Epidermal melanocyte (primary cell): ENCODE results near the gene BLTP3B.
A peak's percentile ranks its signal among the peaks of the same experiment; 100 is the strongest.
"Not testable (repeated sequence)": the region's sequence is repeated elsewhere in the genome, so short reads cannot be mapped to it uniquely, and the experiment has no call there.

ENCODE experiments used
- DNase-seq: peaks from one replicate; pipeline ENCODE4 v3.0.0; 2011; ENCODE audit warnings: low spot score; ENCODE audit not compliant: insufficient read length

The BLTP3B gene, protein sequence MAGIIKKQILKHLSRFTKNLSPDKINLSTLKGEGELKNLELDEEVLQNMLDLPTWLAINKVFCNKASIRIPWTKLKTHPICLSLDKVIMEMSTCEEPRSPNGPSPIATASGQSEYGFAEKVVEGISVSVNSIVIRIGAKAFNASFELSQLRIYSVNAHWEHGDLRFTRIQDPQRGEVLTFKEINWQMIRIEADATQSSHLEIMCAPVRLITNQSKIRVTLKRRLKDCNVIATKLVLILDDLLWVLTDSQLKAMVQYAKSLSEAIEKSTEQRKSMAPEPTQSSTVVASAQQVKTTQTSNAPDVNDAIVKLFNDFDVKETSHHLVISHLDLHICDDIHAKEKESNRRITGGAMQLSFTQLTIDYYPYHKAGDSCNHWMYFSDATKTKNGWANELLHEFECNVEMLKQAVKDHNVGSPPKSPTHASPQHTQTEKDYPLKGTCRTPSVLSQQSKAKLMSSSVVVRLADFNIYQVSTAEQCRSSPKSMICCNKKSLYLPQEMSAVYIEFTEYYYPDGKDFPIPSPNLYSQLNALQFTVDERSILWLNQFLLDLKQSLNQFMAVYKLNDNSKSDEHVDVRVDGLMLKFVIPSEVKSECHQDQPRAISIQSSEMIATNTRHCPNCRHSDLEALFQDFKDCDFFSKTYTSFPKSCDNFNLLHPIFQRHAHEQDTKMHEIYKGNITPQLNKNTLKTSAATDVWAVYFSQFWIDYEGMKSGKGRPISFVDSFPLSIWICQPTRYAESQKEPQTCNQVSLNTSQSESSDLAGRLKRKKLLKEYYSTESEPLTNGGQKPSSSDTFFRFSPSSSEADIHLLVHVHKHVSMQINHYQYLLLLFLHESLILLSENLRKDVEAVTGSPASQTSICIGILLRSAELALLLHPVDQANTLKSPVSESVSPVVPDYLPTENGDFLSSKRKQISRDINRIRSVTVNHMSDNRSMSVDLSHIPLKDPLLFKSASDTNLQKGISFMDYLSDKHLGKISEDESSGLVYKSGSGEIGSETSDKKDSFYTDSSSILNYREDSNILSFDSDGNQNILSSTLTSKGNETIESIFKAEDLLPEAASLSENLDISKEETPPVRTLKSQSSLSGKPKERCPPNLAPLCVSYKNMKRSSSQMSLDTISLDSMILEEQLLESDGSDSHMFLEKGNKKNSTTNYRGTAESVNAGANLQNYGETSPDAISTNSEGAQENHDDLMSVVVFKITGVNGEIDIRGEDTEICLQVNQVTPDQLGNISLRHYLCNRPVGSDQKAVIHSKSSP (N-terminal part only)

DNA sequence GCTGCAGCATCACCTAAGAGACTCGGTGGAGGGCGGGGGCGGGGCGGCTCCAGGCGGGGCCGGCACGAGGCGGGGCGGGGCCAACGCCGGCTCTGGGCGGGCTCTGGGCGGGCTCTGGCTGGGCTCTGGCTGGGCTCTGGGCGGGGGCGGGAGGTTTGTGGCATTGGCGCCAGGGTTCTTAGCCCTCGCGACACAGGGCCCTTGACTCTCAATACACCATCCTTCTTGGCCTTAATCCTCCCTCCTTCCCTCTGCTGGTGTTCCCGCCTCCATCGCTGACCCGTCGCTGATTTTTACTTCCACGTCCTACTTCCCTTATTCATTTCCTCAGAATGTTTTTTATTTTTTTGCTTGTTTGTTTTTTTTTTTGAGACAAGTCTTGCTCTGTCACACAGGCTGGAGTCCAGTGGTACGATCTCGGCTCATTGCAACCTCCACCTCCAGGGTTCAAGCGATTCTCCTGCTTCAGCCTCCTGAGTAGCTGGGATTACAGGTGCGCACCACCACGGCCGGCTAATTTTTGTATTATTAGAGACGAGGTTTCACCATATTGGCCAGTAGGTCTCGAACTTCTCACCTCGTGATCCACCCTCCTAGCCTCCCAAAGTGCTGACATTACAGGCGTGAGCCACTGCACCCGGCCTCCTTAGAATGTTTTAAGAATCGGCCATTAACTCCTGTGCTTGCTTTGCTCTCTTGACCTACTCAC is at the start of gene BLTP3B:
BLTP3B (minus strand) TSS at position 24 of the 709 bp plus-strand sequence. CDS start 239 bp downstream, outside the sequence.
- peak; percentile 36 for DNase-seq

DNA sequence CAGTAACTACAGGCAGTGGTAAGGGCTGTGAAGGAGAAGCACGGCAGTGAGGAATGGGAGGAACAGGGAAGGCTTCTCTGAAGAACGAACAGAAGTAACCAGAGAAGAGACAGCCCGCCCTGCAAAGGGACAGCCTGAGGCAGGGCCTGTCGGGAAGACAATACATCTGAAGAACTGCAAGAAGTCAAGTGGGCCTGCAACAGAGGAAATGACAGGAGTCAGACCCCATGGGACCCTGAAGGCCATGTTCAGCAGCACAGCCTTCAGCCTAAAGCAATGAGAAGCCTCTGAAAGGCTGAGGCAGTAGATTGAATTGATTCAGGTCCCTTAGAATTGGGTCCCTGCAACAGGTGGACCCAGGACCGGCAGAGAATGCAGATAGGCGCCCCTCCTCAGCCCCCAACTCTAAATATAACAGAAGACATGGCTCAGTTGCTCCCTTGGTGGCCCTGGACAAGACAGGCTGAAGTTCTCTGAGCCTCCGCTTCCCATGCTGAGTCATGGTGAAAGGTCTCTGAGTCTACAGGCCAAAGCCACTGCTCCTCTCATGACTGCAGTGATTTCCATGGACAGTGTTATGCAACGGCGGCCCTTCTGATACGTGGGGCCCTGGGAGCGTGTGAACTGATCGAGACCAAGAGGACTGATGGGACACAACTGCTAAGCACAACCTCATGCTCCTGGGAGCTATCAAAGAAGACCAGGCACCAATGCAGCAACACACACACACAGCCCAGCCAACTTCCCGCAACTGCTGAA is 47.1 kb upstream of the BLTP3B start:
- no peak for DNase-seq

DNA sequence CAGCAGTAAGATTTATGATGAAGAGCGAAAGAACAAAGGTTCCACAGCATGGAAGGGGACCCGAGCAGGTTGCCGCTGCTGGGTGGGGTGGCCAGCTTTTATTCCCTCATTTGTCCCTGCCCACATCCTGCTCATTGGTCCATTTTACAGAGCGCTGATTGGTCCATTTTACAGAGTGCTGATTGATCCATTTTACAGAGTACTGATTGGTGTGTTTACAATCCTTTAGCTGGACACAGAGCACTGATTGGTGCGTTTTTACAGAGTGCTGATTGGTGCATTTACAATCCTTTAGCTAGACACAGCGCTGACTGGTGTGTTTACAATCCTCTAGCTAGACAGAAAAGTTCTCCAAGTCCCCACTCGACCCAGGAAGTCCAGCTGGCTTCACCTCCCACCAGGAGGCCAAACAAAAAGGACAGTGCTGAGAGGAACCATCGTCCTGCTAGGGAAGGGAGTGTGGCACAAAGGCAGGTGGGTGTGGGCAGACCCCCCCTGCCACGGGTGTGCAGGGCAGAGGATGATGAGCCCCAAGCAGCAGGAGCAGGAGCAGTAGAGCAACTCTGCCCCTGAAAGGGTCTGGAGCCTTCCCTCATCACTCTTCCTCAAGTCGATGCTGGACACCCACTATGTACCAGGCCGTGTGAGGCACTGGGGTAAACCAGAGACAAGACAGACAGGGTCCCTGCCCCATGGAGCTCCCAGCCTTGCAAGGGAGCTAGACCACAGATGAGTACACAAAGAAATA is 46.4 kb upstream of the BLTP3B start:
- not testable (repeated sequence) for DNase-seq

DNA sequence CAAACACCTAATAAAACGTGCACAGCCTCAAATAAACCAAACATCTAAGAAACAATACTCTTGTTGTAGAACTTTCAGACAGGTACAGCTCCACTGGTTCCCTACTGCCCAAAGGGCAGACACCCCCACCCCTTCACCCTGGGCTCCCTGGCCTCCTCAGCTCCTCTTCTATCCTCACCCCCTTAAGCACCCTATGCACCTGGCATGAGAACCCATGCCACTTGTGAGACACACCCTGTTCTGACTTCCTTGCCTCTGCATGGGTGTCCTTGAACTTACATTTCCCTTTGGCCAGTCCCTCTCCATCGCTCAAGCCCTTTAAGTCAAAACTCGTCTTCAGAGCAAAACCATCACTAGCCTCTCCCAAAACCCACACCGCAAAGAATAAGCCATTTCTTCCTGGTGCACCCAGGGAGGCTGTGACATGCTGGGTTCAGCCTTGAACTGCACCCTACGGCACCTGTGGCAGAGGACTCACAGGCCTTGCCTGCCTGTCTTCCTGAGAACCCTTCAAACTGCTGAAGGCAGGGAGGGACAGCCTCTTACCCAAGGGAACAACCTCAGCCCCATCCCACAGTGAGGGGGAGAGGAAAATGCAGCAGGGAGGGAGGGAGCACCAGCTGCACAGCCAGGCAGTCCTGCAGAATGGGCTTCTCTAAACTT is 45.3 kb upstream of the BLTP3B start:
- DNase-seq: no peak

DNA sequence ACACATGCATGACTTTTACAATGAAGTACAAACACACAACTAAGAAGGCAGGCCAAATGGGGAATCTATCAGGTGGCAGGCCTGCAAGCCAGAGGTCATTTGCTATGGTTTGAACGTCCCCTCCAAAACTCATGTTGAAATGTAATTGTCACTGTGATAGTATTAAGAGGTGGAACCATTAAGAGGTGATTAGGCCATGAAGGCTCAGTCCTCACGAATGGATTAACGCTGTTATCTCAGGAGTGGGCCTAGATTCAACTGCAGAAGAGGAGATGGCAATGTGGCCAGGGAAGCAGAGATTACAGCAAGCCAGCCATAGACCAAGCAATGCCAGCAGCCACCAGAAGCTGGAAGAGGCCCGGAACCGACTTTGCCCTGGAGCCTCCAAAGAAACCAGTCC is 44.4 kb upstream of the BLTP3B start:
- DNase-seq: no peak

DNA sequence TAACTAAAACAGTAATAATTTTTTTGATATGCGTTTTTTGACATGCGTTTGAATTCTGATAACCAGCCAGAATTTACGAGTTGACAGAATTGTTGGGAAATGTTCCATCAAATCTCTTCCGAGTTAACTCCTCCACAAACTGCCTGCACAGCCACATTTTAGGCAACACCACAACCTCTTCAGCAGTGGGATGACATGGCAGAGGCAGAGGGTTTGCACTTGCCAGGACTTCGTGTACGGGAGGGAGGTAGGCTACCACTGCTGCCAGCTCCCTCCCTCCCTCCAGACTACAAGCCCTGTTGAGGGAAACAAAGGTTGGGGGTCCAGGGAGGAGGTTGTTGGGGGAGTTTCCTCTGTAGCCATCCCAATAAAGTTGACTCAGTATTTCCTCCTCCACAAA is 43.4 kb upstream of the BLTP3B start:
- DNase-seq: no peak

DNA sequence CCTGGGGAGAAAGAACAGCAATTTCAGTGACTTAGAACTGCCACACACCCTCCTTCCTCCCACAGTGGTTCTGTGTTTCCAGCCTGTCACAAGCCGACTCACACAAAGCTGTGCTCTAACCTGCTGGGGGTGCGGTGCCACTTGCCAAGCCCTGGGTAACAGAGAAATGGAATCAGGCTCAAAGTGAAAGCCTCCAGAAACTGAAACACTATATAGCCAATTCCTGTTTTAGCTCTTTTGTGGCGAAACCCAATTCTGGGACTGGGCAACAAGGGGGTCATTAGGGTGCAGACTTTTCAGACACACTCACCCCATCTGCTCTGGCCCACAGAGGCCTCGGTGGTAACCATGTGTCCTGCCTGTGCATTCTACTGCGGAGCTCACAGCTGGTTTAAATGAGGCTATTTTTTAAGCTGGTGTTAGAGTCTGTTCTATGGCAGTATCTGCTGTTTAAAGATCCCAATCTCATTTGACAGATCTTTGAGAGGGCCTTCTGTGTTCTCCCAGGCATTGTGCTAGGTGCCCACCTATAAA is 42.8 kb upstream of the BLTP3B start:
- DNase-seq: no peak

DNA sequence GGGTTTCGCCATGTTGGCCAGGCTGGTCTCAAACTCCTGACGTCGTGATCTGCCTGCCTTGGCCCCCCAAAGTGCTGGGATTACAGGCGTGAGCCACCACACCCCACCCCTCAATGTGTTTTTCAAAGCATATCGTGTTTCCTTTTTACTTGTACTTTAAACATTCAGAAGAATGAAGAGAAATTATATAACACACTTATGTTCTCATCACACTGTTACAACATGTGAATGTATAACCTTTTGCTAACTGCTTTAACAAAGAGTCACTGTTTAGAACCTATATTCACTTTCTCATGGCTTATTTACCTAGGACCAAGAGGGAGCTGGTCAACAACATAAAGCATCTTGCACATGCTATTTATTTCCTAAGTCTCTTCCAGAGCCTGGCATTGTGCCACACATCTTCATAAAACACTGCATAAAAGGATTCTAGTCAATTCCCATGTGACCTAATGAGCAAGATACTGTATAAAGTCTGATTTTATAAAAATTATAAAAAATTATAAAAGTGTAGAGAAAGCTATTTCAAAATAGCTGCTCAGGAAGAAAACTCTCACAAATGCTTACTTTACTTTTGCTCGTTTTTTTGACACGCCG is 42.0 kb upstream of the BLTP3B start:
- DNase-seq: no peak

DNA sequence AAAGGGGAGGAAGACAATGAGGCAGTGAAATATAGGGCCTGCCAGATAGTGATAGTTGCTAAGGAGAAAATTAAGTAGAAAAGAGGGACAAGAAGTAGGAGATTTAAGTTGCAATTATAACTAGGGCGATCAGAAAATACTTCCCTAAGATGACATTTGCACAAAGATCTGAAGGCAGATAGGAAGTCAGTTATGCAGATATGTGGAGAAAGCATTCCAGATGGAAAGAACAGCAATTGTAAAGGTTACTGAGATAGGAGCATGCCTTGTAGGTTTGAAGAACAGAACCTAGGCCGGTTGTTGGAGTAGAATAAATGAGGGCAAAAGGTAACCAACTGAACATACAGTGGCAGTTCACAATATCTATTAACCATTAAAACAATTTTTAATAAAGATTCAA is 36.6 kb upstream of the BLTP3B start:
- no peak for DNase-seq

DNA sequence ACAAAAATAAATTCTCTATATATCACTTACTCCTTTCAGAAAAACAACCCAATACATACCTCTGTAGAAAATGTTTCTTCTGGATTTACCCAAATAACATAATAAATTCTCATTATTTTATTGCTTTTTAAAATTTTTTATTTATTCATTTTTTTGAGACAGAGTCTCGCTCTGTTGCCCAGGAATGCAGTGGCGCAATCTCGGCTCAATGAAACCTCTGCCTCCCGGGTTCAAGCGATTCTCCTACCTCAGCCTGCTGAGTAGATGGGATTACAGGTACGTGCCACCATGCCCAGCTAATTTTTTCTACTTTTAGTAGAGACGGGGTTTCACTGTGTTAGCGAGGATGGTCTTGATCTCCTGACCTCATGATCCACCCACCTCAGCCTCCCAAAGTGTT is 33.8 kb upstream of the BLTP3B start:
- not testable (repeated sequence) for DNase-seq

DNA sequence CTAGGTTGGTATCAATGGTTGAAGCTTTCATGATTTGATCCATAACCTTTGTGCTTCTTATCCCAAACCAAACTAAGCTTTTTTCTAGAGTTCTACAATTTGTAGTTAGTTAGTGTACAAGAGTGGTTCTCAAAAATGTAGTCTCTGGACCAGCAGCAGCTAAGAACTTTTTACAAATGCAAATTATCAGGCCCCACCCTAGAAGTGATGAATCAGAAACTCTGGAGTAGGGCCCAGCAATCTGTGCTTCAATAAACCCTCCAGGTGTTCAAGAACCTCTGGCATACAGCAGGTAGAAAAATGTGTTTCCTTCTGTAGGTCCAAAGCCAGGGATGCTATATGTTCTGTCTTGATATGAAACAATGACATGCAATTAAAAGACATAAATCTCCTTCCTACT is 31.8 kb upstream of the BLTP3B start:
- no peak for DNase-seq

DNA sequence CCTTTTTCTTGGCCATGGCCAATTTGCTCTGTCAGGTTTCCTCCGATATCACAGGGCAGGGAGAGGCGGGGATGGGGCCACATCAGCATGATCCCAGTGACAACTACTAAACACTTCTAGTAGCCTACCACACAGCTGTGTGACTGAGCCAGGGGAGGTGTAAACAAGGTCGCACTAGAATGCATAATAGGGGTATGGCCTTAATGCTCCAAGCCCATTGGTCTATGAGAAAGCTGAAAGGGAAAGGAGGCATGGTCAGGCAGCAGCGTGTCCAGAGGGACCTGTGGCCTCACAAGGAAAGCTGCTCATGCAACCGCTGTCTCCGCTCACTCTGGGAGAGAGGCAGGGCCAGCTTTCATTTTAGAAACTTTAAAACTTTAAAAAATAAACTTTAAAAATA is 30.4 kb upstream of the BLTP3B start:
- no peak for DNase-seq

DNA sequence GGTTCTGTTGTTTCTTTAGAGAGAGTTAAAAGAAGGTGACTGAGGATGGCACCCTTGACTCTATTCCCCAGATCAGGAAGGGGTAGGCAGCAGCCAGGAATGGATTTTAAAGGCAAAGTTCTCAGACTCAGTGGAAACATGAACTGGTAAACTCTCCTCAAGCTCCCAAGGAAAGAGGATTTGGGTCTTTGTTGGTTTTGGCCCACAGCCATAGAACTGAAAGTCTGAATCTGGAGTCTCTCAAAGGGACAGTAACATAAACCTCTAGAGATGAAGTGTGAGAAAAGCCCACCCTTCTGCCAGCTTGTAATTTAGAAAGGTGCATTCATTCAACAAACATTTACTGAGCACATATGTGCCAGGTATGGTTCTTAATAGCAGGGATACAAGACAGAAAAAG is 28.6 kb upstream of the BLTP3B start:
- no peak for DNase-seq

DNA sequence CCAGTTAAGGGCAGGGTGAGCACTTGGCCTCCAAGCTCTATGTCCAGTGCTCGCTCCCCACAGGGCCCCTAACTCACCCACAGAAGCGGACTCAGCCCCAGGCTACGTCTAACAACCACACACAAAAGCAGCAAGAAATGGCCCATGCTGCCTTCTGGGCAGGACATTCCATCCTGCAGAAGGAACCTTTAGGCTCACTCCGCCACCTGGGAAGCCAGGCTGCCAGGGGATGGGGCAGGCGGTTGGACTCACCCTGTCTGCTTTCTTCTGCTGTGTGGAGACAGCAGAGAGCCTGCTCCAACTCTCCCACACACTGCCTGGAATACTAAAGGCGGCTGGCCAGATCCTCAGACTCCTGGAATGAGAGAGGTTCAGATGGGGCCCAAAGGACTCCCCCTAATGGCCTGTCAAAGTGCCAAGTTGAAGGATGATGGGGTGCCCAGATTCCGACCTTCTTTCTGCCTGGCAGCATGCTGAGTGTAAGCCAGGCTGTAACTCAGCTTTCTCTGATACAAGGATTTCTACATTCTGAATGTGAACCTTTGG is 27.7 kb upstream of the BLTP3B start:
- no peak for DNase-seq

DNA sequence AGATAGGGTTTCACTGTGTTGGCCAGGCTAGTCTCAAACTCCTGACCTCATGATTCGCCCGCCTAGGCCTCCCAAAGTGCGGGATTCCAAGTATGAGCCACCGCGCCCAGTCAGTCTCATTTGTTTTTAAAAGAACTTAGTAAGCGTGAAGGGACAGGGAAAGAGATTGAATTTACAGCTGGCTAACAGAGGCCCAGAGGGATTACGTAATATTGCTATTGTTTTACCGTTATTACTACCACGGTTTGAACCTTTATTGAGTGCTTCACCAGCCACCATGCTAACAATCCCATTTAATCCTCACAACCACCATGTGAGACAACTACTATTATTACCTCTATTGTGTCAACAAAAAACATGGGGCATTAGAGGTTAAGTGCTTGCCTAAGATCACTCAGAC is 26.7 kb upstream of the BLTP3B start:
- DNase-seq: no peak

DNA sequence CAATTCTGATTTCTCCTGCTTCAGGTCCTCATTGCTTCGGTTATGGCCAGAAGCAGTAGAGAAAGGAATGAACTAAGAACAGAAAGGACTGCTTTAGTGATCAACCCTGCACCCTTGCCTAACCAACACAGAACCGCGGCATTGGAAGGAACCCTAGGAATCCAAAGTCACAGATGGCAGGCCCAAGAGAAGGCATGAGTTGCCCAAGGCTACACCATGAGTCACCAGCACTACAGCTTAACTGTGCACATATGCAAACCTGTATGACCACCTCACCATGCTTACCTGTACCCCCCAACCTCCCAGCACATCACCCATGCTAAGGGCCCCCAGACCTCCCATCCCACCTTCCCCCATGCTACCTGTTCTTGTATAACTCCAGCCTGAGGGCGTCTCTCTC is 25.9 kb upstream of the BLTP3B start:
- no peak for DNase-seq

DNA sequence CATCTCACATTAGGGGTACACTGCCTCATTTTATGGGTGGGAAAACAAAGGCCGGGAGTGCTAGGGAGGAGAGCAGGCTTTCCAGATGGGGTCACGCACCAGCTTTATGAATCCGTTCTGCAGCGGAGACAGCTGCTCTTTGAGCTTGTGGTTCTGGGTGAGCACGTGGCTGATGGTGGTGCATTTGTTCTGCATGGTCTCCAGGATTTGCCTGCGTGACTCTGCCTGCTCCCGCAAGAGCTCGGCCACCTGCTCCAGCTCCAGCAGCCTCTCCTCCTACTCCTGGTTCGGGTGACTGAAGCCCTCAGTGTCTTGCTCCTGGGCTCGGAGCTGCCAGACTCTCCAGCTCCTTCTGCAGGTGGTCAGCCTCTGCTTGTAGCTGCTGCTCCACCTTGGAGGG is 23.6 kb upstream of the BLTP3B start:
- no peak for DNase-seq

DNA sequence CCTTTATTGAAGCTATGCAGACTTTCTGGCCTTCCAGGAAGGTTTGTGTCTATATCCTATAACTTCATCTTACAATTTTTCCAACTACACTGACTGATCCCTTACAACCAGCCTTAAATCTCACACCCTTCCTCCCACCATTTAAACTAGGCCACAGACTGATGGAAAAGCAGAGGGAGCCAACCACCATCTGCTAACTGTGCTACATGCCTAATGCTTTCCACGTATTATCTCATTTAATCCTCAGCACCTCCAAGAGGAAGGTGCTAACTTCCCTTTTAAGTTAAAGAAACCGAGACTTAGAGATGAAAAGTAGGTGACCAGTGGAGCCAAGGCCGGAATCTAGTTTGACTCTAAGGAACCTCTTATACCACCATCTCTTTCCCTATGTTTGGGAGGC is 22.7 kb upstream of the BLTP3B start:
- no peak for DNase-seq
